HG03565 (cell line): Measurements from ENCODE around the gene PPP1R2.
A peak's percentile ranks its signal among the peaks of the same experiment; 100 is the strongest.

ENCODE experiments used
- ATAC-seq: cut with Tn5 transposase; IDR thresholded peaks from one replicate; pipeline ENCODE4 v1.9.1; 2021; ENCODE audit warnings: mild to moderate bottlenecking, moderate library complexity; ENCODE audit not compliant: unreplicated experiment

PPP1R2 gene

GRCh38 chr3:195568630-195569029, 25.5 kb upstream of the PPP1R2 start:
- no peak for ATAC-seq

GRCh38 chr3:195566797-195567196, 23.7 kb upstream of the PPP1R2 start:
- no peak for ATAC-seq

DNA sequence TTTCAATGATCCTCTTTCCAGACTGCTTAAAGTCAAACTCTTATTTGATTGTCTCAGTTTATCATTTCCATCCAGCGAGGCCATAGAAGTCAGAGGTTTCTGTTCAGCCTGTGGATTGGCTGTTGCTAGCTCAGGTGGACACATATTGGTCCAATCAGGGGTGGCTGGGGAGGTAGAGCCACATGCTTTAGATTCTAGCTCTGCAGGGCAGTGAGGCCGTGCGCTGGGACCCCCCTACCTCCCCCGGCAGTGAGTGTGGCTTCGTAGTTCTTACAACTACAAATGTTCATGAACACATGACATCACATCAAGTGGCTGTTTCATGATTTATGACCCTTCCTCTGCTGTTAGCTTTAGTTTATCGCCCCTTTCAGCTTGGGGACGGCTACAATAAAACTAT, 22.6 kb upstream of the PPP1R2 start:
- ATAC-seq, result no peak

DNA sequence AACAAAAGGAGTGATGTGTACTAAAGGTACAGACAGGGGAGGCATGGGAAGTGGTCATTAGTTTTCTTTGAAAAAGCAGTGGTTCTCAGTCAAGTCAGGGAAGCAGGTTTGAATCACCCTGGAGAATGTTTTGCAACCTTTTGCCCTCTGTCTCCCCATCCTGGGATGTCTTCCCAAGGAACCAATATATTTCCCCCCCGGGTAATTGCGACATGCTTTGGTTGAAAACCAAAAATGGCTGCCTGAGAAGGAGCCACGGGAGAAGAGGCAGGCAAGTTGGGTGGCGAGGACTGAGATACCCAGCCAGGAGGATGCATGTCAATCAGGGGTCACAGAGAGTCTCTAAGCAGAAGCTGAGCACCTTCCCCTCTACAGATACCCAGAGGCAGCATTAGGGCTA, 20.2 kb upstream of the PPP1R2 start:
- no peak for ATAC-seq

- ATAC-seq, result no peak
Observed at GRCh38 chr3:195559723-195560409, 16.7 kb upstream of the PPP1R2 start.

DNA sequence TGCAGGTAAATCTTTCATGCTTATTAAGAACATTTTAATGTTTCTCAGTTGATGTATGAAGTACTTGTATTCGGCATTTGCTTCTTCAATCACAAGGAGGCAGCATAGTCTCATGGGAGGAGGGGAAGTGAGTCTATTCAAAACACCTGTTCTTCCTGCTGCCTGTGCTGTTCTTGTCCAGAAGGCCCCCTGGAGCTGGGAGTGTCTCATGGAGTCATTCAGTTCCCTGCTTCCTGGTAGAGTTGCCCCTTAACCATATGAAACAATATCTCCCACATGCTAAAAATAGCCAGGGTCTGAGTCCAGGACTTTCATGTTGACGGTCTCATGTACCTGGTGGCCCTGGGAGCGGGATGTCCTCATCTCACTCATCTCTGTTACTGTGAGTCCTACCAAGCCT, 15.5 kb upstream of the PPP1R2 start:
- no peak for ATAC-seq

GRCh38 chr3:195557322-195557721, 14.2 kb upstream of the PPP1R2 start:
- no peak for ATAC-seq

- no peak for ATAC-seq
Observed at GRCh38 chr3:195556390-195556789, 13.3 kb upstream of the PPP1R2 start.

- ATAC-seq, result no peak
Observed at GRCh38 chr3:195555110-195555509, 12.0 kb upstream of the PPP1R2 start.

DNA sequence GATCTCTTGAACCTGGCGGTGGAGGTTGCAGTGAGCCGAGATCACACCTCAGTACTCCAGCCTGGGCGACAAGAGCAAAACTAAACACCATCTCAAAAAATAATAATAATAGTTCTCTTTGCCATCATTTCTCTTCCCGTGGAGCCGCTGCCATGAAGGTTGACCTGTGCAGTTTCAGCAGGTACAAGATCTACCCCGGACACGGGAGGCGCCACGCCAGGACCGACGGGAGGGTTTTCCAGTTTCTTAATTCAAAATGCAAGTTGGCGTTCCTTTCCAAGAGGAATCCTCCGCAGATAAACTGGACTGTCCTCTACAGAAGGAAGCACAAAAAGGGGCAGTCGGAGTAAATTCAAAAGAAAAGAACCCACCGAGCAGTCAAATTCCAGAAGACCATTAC, 11.3 kb upstream of the PPP1R2 start:
- no peak for ATAC-seq

GRCh38 chr3:195553268-195553667, 10.1 kb upstream of the PPP1R2 start:
- ATAC-seq, result no peak

- no peak for ATAC-seq
Observed at GRCh38 chr3:195551381-195551978, 8.4 kb upstream of the PPP1R2 start.

DNA sequence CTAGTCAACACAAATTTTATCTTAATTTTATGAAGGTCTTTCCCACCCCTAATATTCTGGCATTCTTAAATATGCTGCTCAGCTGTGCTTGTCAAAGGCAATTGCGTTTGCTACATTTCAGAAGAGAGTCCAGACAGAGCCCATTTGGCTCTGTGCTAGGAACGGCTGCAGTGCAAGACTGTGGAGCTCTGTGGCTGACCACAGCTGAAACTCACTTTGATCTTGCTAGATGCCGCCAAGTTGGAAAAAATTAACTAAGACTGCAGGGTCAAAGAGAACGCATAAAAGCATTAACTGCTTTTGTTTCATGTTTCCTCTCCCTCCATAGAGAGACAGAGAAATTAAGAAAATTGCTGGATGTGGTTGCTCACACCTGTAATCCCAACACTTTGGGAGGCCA, 7.6 kb upstream of the PPP1R2 start:
- no peak for ATAC-seq

DNA sequence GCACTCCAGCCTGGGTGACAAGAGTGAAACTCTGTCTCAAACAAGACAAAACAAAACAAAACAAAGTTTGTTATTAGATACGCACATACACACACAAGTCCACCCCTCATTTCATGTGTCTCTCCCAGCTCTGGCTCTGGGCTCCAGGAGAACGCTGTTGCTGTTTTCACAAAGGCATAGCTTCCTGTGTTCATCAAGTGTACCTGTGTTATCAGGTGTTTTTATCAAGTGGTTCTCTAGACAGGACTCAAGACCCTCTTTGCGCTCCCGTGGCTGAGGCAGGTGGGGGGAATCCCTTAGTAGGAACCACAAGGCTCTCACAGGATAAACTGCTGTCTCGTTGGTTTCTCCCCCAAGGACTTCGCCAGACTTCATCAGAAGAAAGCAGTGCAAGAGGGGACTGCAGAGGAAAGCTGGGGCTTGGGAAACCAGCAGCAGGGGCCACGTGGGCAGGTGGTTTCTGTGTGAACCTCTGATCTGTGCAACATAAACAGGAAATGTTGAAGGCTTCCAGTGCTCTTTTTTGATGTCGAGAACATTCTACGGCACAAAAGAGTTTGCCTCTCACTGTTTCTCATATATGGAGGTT, 6.9 kb upstream of the PPP1R2 start:
- ATAC-seq, result peak; percentile 47

GRCh38 chr3:195548987-195549386, 5.9 kb upstream of the PPP1R2 start:
- no peak for ATAC-seq

DNA sequence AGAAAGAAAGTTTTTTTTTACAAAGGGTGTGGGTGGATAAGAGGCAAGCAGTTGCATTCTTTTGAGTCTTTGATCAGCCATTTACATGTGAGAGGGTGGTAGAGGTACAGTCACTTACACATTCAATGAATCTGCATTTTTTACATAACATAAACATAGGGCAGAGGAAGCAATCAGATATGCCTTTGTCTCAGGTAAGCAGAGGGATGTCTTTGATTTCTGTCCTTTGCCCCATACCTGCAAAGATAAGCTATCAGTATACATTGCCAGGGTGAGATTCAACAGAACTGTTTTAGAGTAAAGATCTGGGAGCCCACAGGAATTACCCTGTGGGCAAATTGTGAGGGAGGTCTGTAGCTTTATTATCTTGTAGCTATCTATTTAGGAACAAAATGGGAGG, 5.4 kb upstream of the PPP1R2 start:
- ATAC-seq, result no peak

DNA sequence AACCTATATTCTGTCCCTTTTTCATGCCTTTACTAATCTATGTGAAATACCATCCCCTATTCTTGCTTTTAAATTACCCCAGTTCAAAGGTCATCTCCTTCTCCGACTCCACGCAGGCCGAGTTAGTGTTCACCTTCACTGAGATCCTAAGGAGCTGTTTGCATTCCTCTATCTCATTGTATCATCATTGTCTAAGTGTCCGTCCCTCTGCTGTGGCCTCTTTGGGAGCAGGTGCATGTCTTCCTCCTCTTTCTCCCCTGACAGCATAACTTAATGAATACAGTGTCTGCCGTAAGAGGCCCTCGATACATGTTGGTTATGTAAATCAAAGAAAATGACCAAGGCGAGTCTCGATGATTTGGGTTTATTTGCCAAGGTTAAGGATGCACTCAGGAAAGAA, 4.9 kb upstream of the PPP1R2 start:
- no peak for ATAC-seq

GRCh38 chr3:195546130-195546560, 3.0 kb upstream of the PPP1R2 start:
- ATAC-seq, result no peak

DNA sequence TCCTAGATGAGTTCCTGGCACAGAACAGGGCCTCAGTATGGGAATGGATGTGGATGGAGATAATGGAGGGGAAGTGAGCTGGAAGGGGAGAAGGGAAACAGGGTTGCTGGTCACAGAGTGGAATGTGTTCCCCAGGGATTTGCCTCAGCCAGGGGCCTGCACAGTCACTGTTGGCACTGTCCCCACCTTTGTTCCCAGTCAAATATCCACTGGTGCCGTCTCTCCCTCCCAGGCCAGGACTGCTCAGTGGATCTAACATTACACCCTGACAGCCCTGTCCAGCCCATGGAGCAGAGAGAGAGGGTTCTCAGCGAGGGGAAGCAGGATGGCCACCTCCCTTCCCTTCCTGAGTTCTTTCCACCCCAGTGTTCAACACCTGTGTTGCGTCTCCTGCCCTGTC, 1.5 kb upstream of the PPP1R2 start:
- no peak for ATAC-seq

- ATAC-seq, result no peak
Observed at GRCh38 chr3:195544230-195544536, 1.1 kb upstream of the PPP1R2 start.

- ATAC-seq, result peak; percentile 1
Observed at GRCh38 chr3:195543500-195544229, 540 bp upstream of the PPP1R2 start.

- ATAC-seq, result no peak
Observed at GRCh38 chr3:195542316-195542697, 818 bp downstream of the PPP1R2 start.
